ENCODE measurements around the gene C1QL3.

Gene C1QL3

DNA sequence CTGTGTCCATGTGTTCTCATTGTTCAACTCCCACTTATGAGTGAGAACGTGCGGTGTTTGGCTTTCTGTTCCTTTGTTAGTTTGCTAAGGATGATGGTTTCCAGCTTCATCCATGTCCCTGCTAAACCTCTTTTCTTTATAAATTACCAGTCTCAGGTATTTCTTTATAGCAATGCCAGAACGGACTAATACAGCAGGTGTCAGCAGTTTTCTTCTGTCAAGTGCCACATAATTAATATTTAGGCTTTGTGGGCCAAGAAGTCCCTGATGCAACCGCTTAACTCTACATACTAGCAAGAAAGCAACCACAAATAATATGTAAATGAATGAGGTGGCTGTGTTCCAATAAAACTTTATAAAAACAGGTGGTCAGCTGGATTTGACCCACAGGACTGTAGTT lies 26.3 kb upstream of the C1QL3 start:
- in situ Hi-C loops (cut with MboI; ENCODE audit: low pct_unique_long_range_greater_than_20kb, low sequenced_read_pairs, unreplicated experiment), result no loop called here
- TF ChIP-seq, protein P1, sequence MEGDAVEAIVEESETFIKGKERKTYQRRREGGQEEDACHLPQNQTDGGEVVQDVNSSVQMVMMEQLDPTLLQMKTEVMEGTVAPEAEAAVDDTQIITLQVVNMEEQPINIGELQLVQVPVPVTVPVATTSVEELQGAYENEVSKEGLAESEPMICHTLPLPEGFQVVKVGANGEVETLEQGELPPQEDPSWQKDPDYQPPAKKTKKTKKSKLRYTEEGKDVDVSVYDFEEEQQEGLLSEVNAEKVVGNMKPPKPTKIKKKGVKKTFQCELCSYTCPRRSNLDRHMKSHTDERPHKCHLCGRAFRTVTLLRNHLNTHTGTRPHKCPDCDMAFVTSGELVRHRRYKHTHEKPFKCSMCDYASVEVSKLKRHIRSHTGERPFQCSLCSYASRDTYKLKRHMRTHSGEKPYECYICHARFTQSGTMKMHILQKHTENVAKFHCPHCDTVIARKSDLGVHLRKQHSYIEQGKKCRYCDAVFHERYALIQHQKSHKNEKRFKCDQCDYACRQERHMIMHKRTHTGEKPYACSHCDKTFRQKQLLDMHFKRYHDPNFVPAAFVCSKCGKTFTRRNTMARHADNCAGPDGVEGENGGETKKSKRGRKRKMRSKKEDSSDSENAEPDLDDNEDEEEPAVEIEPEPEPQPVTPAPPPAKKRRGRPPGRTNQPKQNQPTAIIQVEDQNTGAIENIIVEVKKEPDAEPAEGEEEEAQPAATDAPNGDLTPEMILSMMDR (IDR thresholded peaks at IDR 0.05; ENCODE audit: extremely low read depth, insufficient read depth, missing control alignments), result no peak
- DNase-seq (ENCODE audit: low spot score), result no peak

GRCh38 chr10:16545116-16545736 lies 23.5 kb upstream of the C1QL3 start:
- TF ChIP-seq, protein P1 (IDR thresholded peaks at IDR 0.05; ENCODE audit: extremely low read depth, insufficient read depth, missing control alignments), result peak; percentile 67
- in situ Hi-C loops (cut with MboI; ENCODE audit: low pct_unique_long_range_greater_than_20kb, low sequenced_read_pairs, unreplicated experiment), result no loop called here
- peak; percentile 58 for DNase-seq (ENCODE audit: low spot score)

DNA sequence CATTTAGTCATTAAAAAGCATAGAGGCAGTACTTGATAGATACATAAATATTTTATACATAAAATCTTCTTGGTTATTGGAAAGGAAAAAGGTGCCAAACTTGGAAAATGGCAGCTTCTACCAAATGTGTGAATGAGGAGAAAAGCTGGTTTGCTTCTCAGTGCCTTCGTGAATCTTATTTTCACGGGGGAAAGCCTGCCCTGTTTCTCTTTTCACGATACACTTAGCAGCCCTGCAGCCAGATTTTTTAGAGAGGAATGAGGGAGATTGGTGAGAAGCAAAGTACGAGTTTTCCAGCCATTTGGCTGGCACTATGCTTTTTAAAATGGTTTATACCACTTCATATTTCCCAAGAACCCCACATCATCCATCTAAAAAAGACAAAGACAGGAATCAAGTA lies 22.9 kb upstream of the C1QL3 start:
- in situ Hi-C loops (cut with MboI; ENCODE audit: low pct_unique_long_range_greater_than_20kb, low sequenced_read_pairs, unreplicated experiment), result no loop called here
- TF ChIP-seq, protein P1 (IDR thresholded peaks at IDR 0.05; ENCODE audit: extremely low read depth, insufficient read depth, missing control alignments), result no peak
- DNase-seq (ENCODE audit: low spot score), result no peak

- DNase-seq (ENCODE audit: low spot score), result no peak
- TF ChIP-seq, protein P1 (IDR thresholded peaks at IDR 0.05; ENCODE audit: extremely low read depth, insufficient read depth, missing control alignments), result no peak
- in situ Hi-C loops (cut with MboI; ENCODE audit: low pct_unique_long_range_greater_than_20kb, low sequenced_read_pairs, unreplicated experiment), result no loop called here
Observed at GRCh38 chr10:16544099-16544498, 22.4 kb upstream of the C1QL3 start.

- DNase-seq (ENCODE audit: low spot score), result no peak
- in situ Hi-C loops (cut with MboI; ENCODE audit: low pct_unique_long_range_greater_than_20kb, low sequenced_read_pairs, unreplicated experiment), result no loop called here
- TF ChIP-seq, protein P1 (IDR thresholded peaks at IDR 0.05; ENCODE audit: extremely low read depth, insufficient read depth, missing control alignments), result no peak
Observed at GRCh38 chr10:16536155-16536554, 14.5 kb upstream of the C1QL3 start.

DNA sequence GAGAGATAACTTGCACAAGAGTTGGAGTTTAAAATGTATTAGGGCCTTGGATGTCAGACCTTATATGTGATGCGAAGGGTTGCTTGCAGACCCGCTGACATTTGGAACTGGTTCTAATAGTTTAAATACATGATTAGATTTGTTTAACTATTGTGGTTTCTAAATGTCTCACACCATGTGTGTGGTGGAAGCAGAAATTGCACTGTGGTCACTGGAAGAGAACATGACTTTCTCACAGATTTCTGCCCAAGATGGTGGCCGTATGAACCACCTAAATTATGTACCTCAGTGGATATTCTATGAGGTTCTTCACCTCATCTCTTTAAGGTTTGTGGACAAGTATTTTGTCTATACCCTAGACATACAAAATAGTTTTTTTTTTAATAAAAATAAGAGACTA lies 8.2 kb upstream of the C1QL3 start:
- no peak for DNase-seq (ENCODE audit: low spot score)
- TF ChIP-seq, protein P1 (IDR thresholded peaks at IDR 0.05; ENCODE audit: extremely low read depth, insufficient read depth, missing control alignments), result no peak
- in situ Hi-C loops (cut with MboI; ENCODE audit: low pct_unique_long_range_greater_than_20kb, low sequenced_read_pairs, unreplicated experiment), result no loop called here

Data from GM13977 (cell line).